ENCODE results near the gene TMEM59. TPM values are rescaled to one million over a fixed set of nuclear protein-coding genes. Genes with fewer than 3 reads are reported as not detected.
"Not testable (repeated sequence)": the region's sequence is repeated elsewhere in the genome, so short reads cannot be mapped to it uniquely, and the experiment has no call there.

Gene TMEM59
- total RNA-seq, 1 experiment from 2014 or later, result 209 TPM

GRCh38 chr1:54070171-54070837, 17.3 kb upstream of the TMEM59 start:
- peaks cover 9% of the 10 kb centered on the region for H3K36me3 ChIP-seq
- DNase-seq, result no peak
- H3K27me3 ChIP-seq, result no peaks in the 10 kb centered on the region
- H3K4me3 ChIP-seq, result no peak overlapping the region
- H3K9me3 ChIP-seq, result no peaks in the 10 kb centered on the region

DNA sequence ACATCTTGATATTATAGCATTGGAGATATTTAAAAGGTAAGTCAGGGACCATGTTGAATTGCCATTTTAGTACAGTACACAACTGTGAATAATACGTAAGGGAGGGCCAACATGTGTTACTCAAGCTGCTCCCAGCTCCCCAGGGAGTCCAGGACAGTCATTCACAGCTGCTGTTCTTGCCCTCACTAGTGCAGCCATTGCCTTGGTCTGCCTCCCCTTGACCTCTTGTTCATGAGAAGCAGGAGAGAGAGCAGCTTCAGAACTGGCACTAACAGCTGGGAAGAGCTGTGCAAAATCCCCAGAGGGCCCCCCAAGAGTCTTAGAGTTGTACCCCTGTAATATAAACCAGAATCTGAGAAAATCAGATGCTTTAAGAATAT, 16.8 kb upstream of the TMEM59 start:
- Histone ChIP-seq H3K27me3 (no peaks in the 10 kb centered on the region), H3K4me3 (no peak overlapping the region), H3K36me3 (peaks cover 9% of the 10 kb centered on the region), H3K9me3 (no peaks in the 10 kb centered on the region)
- DNase-seq, result peak; percentile 59

GRCh38 chr1:54064299-54064698, 11.3 kb upstream of the TMEM59 start:
- DNase-seq, result no peak
- Histone ChIP-seq H3K27me3 (no peaks in the 10 kb centered on the region), H3K4me3 (no peak overlapping the region), H3K36me3 (no peaks in the 10 kb centered on the region), H3K9me3 (no peaks in the 10 kb centered on the region)

GRCh38 chr1:54054438-54054749, 1.4 kb upstream of the TMEM59 start:
- Histone ChIP-seq H3K36me3 (no peaks in the 10 kb centered on the region; the same call in 1 of the 2 replicates), H3K4me3 (peak overlapping the region; percentile 84), H3K9me3 (no peaks in the 10 kb centered on the region), H3K27me3 (no peaks in the 10 kb centered on the region)
- no peak for DNase-seq

DNA sequence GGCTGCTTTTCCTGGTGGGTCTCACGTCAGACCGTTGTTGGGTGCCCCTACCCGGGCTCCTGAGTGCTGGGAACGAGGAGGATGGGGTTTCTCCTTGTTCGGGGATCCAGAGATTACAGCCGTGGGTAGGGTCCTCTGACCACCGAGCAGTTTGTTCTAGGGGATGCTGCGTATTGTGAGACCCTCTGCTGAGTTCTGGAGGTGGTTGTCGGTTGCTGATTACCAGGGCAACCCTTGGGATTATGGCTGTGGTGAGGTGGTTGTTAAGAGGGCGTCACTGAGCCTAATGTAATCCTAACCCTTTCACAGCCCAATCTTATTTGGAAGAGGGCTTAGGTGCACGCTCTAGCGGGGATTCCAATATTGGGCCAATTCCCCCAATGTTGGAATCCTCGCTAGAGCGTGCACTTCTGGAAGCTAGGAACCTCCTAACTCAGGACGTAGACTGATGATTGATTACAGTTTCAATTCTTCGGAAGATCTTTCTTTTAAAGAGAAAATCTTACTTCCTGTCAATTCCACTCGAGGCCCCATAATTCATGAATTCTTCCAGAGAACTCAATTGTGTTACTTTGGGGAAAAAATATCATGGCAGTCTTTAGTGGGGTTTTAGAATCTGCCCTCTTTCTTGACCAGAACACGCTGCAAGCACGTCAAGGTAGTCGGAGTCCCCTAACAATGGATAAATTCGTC, 887 bp upstream of the TMEM59 start:
- no peaks in the 10 kb centered on the region for H3K9me3 ChIP-seq
- DNase-seq, result no peak
- no peaks in the 10 kb centered on the region; the same call in 1 of the 2 replicates for H3K36me3 ChIP-seq
- no peaks in the 10 kb centered on the region for H3K27me3 ChIP-seq
- H3K4me3 ChIP-seq, result peak overlapping the region; percentile 84

DNA sequence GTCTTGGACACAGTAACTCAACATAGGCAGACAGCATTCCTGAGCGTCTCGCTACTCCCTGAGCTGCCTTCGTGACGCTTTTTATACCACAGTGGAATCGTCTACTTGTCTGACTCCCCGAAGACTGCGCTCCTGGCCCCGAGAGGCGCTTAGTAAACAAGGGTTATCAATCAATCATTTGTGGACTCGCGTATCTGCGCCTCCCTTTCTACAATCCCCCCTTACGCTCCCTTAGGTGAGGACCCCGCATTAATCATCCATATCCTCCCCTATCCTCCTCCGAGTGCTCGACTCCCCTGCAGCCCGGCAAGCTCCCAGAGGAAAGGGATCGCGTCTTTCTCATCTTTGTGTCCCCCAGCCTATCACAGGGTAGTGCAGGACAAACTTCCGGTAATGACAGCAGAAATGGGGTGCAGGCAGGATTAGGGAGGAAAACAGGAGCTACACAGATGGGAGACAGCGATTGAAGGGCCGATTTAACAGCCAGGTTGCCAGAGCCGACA, 522 bp downstream of the TMEM59 start:
- no peaks in the 10 kb centered on the region for H3K9me3 ChIP-seq
- no peaks in the 10 kb centered on the region for H3K36me3 ChIP-seq
- peak; percentile 34 for DNase-seq
- H3K27me3 ChIP-seq, result no peaks in the 10 kb centered on the region
- peak overlapping the region; percentile 84 for H3K4me3 ChIP-seq

- Histone ChIP-seq H3K36me3 (no peaks in the 10 kb centered on the region), H3K27me3 (no peaks in the 10 kb centered on the region), H3K9me3 (no peaks in the 10 kb centered on the region), H3K4me3 (peak overlapping the region; percentile 84)
- no peak for DNase-seq
Observed at GRCh38 chr1:54051933-54052430, 1.0 kb downstream of the TMEM59 start.

- H3K36me3 ChIP-seq, H3K27me3 ChIP-seq, H3K9me3 ChIP-seq, H3K4me3 ChIP-seq, DNase-seq: not testable (repeated sequence)
Observed at GRCh38 chr1:54050435-54050834, 2.6 kb downstream of the TMEM59 start.

GRCh38 chr1:54047384-54048305, 5.4 kb downstream of the TMEM59 start:
- DNase-seq, result no peak

GRCh38 chr1:54046671-54047383, 6.2 kb downstream of the TMEM59 start:
- Histone ChIP-seq H3K4me3 (no peak overlapping the region), H3K9me3 (no peaks in the 10 kb centered on the region), H3K27me3 (no peaks in the 10 kb centered on the region), H3K36me3 (peaks cover 11% of the 10 kb centered on the region)
- no peak for DNase-seq

More at GRCh38 chr1:54047384-54048305, 5.4 kb downstream of the TMEM59 start:
- Histone ChIP-seq H3K27me3 (no peaks in the 10 kb centered on the region), H3K4me3 (no peak overlapping the region), H3K9me3 (no peaks in the 10 kb centered on the region), H3K36me3 (peaks cover 4% of the 10 kb centered on the region)

DNA sequence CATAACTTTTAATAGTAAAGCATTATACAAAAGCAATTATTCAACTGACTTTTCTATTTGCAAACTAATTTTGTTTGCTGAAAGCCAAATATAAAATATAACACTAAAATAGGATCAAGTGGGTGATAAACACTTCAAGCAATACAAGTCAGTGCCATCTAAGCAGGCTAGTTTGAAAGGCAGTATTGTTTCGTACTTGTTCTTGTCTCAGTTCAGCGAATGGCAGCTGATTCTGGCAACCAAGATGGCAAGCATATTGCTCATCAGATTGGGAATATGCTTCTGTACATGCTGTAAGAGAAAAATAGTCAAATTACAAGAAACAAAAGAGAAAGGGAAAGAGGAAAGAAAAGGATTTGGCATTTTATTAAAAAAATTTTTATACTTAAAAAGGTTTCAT, 7.5 kb downstream of the TMEM59 start:
- no peaks in the 10 kb centered on the region for H3K9me3 ChIP-seq
- no peak overlapping the region for H3K4me3 ChIP-seq
- H3K27me3 ChIP-seq, result no peaks in the 10 kb centered on the region
- peaks cover 22% of the 10 kb centered on the region for H3K36me3 ChIP-seq
- DNase-seq, result no peak

DNA sequence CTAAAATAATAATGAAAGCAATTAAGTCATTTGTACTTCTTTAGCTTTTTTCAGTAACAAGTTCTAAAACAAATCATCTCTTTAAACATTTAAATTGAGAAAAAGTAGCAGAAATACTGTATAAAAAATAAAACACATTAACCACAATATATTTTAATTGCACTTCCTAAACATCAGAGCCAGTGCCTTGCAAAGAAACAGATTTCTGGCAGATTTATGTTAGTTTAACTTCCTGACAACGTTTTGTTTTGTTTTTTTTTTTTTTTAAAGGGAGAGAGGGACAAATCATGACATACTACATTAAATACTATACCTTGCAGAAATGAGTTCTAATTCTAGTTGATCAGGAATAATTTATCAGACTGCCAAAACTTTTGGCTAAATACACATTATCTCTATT, 11.2 kb downstream of the TMEM59 start:
- H3K9me3 ChIP-seq, result no peaks in the 10 kb centered on the region
- DNase-seq, result no peak
- H3K27me3 ChIP-seq, result no peaks in the 10 kb centered on the region
- H3K36me3 ChIP-seq, result peaks cover 22% of the 10 kb centered on the region
- H3K4me3 ChIP-seq, result no peak overlapping the region

DNA sequence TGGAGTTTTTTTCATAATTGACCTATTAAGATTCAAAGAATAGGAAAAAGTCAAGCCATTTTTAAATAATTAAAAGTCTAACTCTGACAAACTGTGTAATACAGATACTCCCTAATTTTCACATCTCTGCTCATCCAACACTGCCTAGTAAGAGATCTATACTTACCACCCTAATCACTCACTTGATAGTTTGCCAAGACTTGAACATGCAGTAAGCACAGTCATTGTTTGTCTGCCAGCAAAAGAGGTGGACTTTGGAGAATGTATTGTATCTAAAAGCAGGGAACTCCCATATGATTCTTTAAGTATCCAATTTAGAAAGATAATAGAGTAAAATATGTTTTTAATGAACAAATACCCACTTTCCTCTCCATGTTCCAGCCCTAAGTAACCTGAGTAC, 15.5 kb downstream of the TMEM59 start:
- no peaks in the 10 kb centered on the region for H3K27me3 ChIP-seq
- peaks cover 19% of the 10 kb centered on the region for H3K36me3 ChIP-seq
- no peak for DNase-seq
- H3K4me3 ChIP-seq, result no peak overlapping the region
- H3K9me3 ChIP-seq, result no peaks in the 10 kb centered on the region

- no peak for DNase-seq
- Histone ChIP-seq H3K4me3 (no peak overlapping the region), H3K27me3 (no peaks in the 10 kb centered on the region), H3K9me3 (no peaks in the 10 kb centered on the region), H3K36me3 (0 out of 2 replicates have a peak, but pooled peaks cover 2% of the 10 kb centered on the region)
Observed at GRCh38 chr1:54028306-54029251, 24.4 kb downstream of the TMEM59 start.

- no peaks in the 10 kb centered on the region for H3K9me3 ChIP-seq
- 0 out of 2 replicates have a peak, but pooled peaks cover 2% of the 10 kb centered on the region for H3K36me3 ChIP-seq
- no peaks in the 10 kb centered on the region for H3K27me3 ChIP-seq
- no peak overlapping the region for H3K4me3 ChIP-seq
- no peak for DNase-seq
Observed at GRCh38 chr1:54027848-54028247, 25.2 kb downstream of the TMEM59 start.
